HFFc6 (cell line): Measurements from ENCODE around the gene C1GALT1C1. TPM values are rescaled to one million over a fixed set of nuclear protein-coding genes. Genes with fewer than 3 reads are reported as not detected.
"Not testable (repeated sequence)": the region's sequence is repeated elsewhere in the genome, so short reads cannot be mapped to it uniquely, and the experiment has no call there.

ENCODE experiments used
- DNase-seq: peaks from one replicate; pipeline ENCODE4 v3.0.0-alpha.2; 2018
- H3K27ac Mint-ChIP-seq: 2 replicates; pipeline ENCODE4 v1.8.0; 2020; ENCODE audit warnings: mild to moderate bottlenecking, mixed read lengths
- H3K27me3 Mint-ChIP-seq: 2 replicates; pipeline ENCODE4 v1.8.0; 2021; ENCODE audit warnings: mild to moderate bottlenecking, moderate library complexity, mixed read lengths; ENCODE audit not compliant: insufficient read depth
- H3K36me3 Mint-ChIP-seq: 2 replicates; pipeline ENCODE4 v1.8.0; 2021; ENCODE audit warnings: low read depth, mixed read lengths
- H3K4me1 Mint-ChIP-seq: 2 replicates; pipeline ENCODE4 v1.8.0; 2020; ENCODE audit warnings: low read depth, mixed read lengths
- H3K4me3 Mint-ChIP-seq: 2 replicates; pipeline ENCODE4 v1.8.0; 2020; ENCODE audit warnings: mild to moderate bottlenecking, moderate library complexity, mixed read lengths
- H3K9me3 Mint-ChIP-seq: 2 replicates; pipeline ENCODE4 v1.8.0; 2020; ENCODE audit warnings: mild to moderate bottlenecking, mixed read lengths
- total RNA-seq, 6 experiments: library from RNA; stranded (reverse); fragmentation: NEBNext Ultra II Directional; extraction: Animal tissue kit (Norgen Biotek cat#: 25700); gene quantifications; 2 replicates in 1 of 6; 3 replicates in 5 of 6; pipeline ENCODE4 v1.2.3, GENCODE V29; 2021
- TF ChIP-seq, protein P1 (sequence below): fragments of 200-600 bp; sonication (generic); IDR thresholded peaks from 2 replicates; pipeline ENCODE4 v1.5.0; 2021; ENCODE audit warnings: antibody characterized with exemption, mild to moderate bottlenecking

C1GALT1C1 gene
- total RNA-seq, 6 experiments from 2014 or later = 34.9 to 42.1 (median 41.0) TPM

DNA sequence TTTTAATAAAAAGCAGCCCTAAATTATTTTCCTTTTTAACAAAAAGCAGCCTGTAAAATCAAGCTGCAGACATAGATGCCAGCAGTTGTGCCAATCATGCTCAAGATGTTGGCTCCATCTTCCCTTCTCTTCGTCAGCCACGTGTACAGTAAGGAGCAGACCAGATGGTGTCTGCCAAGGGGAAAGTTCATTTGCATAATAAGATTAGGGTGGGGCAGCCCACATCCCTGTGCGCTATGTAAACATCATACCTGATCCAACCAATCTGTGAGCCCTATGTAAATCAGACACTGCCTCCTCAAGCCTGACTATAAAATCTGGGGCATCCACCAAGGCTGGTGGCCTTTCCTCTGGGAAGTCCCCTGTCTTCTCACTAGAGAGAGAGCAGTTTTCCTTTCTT, 23.1 kb upstream of the C1GALT1C1 start:
- no peak overlapping the region for H3K27ac Mint-ChIP-seq
- no peak overlapping the region for H3K4me3 Mint-ChIP-seq
- H3K4me1 Mint-ChIP-seq = peaks cover 6% of the 10 kb centered on the region; the same call in 1 of the 2 replicates
- H3K27me3 Mint-ChIP-seq = no peaks in the 10 kb centered on the region
- TF ChIP-seq, protein P1, sequence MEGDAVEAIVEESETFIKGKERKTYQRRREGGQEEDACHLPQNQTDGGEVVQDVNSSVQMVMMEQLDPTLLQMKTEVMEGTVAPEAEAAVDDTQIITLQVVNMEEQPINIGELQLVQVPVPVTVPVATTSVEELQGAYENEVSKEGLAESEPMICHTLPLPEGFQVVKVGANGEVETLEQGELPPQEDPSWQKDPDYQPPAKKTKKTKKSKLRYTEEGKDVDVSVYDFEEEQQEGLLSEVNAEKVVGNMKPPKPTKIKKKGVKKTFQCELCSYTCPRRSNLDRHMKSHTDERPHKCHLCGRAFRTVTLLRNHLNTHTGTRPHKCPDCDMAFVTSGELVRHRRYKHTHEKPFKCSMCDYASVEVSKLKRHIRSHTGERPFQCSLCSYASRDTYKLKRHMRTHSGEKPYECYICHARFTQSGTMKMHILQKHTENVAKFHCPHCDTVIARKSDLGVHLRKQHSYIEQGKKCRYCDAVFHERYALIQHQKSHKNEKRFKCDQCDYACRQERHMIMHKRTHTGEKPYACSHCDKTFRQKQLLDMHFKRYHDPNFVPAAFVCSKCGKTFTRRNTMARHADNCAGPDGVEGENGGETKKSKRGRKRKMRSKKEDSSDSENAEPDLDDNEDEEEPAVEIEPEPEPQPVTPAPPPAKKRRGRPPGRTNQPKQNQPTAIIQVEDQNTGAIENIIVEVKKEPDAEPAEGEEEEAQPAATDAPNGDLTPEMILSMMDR = no peak
- H3K36me3 Mint-ChIP-seq = no peaks in the 10 kb centered on the region
- DNase-seq = no peak
- H3K9me3 Mint-ChIP-seq = no peaks in the 10 kb centered on the region

DNA sequence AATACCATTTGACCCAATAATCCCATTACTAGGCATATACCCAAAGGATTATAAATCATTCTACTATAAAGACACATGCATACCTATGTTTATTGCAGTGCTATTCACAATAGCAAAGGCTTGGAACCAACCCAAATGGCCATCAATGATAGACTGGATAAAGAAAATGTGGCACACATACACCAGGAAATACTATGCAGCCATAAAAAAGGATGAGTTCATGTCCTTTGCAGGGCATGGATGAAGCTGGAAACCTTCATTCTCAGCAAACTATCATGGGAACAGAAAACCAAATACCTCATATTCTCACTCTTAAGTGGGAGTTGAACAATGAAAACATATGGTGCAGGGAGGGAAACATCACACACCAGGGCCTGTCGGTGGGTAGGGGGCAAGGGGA, 22.4 kb upstream of the C1GALT1C1 start:
- H3K36me3 Mint-ChIP-seq, DNase-seq, H3K4me1 Mint-ChIP-seq, H3K27me3 Mint-ChIP-seq, H3K9me3 Mint-ChIP-seq, H3K27ac Mint-ChIP-seq, H3K4me3 Mint-ChIP-seq: not testable (repeated sequence)

DNA sequence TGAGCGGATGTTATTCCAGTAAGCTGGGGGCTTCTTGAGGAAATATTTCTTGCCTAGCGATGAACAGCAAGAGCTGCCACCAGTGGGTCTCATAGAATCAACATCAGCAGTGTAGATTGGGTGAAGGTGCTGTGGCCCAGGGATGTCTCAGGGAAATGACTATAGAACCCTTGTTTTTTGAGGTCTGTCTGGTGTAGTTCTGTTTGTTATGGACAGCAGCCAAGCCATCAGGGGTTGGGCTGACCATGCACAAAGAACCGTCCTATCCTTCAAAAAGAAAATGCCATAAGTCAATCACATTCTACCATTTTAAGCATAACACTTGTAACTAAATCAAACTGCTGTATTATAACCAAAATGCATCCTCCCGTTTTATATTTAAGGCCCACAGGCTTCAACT, 17.3 kb upstream of the C1GALT1C1 start:
- Mint-ChIP-seq H3K9me3 (no peaks in the 10 kb centered on the region), H3K27ac (no peak overlapping the region), H3K4me3 (no peak overlapping the region), H3K27me3 (no peaks in the 10 kb centered on the region), H3K4me1 (peaks cover 6% of the 10 kb centered on the region; the same call in 1 of the 2 replicates), H3K36me3 (no peaks in the 10 kb centered on the region)
- DNase-seq = no peak
- TF ChIP-seq, protein P1 = no peak

DNA sequence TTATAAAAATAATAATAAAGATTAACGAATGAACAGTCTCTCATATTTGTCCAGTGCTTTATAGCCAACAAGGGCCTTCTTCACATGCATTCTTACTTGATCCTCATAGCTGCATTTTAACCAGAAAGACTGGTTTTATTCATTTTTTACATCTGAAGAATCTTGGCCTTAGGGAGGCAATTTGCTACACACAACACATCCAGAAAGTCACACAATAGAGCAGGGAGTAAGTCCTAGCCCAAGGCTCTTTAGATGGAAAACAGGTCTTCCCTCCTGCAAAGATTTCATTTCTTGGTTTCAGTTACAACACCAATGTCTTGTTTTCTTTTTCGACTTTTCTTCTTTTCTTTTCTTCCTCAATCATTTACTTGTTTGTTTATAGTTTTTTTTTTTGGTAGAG, 13.0 kb upstream of the C1GALT1C1 start:
- Mint-ChIP-seq H3K4me1 (no peaks in the 10 kb centered on the region), H3K27ac (no peak overlapping the region), H3K27me3 (no peaks in the 10 kb centered on the region), H3K9me3 (no peaks in the 10 kb centered on the region), H3K4me3 (no peak overlapping the region), H3K36me3 (no peaks in the 10 kb centered on the region)
- TF ChIP-seq, protein P1 = no peak
- DNase-seq = no peak

DNA sequence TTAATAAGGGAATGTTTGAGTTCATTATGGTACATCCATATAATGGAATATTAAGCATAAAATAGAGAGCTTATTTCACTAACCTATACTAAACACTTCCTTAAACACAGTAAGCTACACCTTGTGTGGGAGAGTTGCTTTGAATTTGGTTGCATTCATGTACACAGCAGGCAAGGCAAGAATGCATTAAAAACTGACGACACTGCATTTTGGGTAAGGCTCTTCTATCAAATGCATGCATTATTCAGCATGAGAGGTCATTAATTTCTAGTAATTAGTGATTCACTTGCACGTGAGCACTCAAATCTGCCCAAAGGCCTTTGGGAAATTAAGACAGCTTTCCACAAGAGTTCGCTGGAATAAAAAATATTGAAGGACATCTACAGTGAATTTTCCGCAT, 8.8 kb upstream of the C1GALT1C1 start:
- no peak for DNase-seq
- Mint-ChIP-seq H3K4me1 (no peaks in the 10 kb centered on the region), H3K27me3 (no peaks in the 10 kb centered on the region), H3K4me3 (no peak overlapping the region), H3K36me3 (no peaks in the 10 kb centered on the region), H3K9me3 (no peaks in the 10 kb centered on the region), H3K27ac (no peak overlapping the region)
- TF ChIP-seq, protein P1 = no peak

DNA sequence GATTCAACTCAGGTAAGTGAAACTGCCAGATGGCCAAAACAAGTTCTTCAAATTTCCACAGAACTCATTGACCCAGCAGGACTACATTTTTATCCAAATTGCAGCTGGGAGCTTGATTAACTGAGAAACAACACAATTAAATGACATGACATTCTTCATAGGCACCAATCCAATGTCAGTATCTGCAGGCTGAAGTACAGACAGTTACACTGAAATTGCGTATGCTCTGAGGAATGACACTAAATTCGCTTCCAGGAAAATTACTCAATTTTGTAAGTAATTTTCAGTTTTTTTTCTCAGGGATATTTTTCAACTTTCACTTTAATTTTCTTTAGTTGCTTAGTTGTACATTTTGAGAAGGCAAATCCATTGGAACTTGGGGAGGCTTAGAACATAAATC, 4.5 kb downstream of the C1GALT1C1 start:
- TF ChIP-seq, protein P1 = no peak
- peak; percentile 17 for DNase-seq
- Mint-ChIP-seq H3K4me1 (peaks cover 20% of the 10 kb centered on the region), H3K27ac (peak overlapping the region; percentile 78), H3K9me3 (no peaks in the 10 kb centered on the region), H3K27me3 (no peaks in the 10 kb centered on the region), H3K36me3 (no peaks in the 10 kb centered on the region), H3K4me3 (peak overlapping the region; percentile 82)
